Skeletal muscle satellite cell (primary cell): ENCODE data around the gene CFAP74.
"Not testable (repeated sequence)": the region's sequence is repeated elsewhere in the genome, so short reads cannot be mapped to it uniquely, and the experiment has no call there.

Source experiments
- H3K27me3 ChIP-seq: 2 replicates; pipeline ENCODE4 v1.7.0; 2013; ENCODE audit warnings: low read length; ENCODE audit not compliant: control insufficient read depth, insufficient read depth
- H3K36me3 ChIP-seq: 2 replicates; pipeline ENCODE4 v1.7.0; 2013; ENCODE audit warnings: mild to moderate bottlenecking, control low read depth, low read length; ENCODE audit not compliant: insufficient read depth
- H3K4me1 ChIP-seq: 2 replicates; pipeline ENCODE4 v1.7.0; 2013; ENCODE audit warnings: low read length; ENCODE audit not compliant: control insufficient read depth, insufficient read depth
- H3K4me2 ChIP-seq: 2 replicates; pipeline ENCODE4 v1.7.0; 2013; ENCODE audit warnings: mild to moderate bottlenecking, low read length
- H3K4me3 ChIP-seq: 2 replicates; pipeline ENCODE4 v1.7.0; 2013; ENCODE audit warnings: low read length
- H3K9ac ChIP-seq: 2 replicates; pipeline ENCODE4 v1.7.0; 2013; ENCODE audit warnings: mild to moderate bottlenecking, low read depth, low read length, moderate library complexity
- H3K9me3 ChIP-seq: replicated peaks from 2 replicates; pipeline ENCODE4 v1.7.0; 2013; ENCODE audit warnings: mild to moderate bottlenecking, control low read depth, low read length

The CFAP74 gene

DNA sequence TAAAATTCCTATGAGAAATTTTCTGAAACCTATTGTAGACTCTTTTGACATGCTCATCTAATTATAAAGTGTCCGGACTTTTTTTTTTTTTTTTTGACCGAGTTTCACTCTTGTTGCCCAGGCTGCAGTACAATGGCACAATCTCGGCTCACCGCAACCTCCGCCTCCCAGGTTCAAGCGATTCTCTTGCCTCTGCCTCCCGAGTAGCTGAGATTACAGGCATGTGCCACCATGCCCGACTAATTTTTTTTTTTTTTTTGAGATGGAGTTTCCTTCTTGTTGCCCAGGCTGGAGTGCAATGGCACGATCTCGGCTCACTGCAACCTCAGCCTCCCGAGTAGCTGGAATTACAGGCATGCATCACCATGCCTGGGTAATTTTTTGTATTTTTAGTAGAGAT, 119.7 kb downstream of the CFAP74 start:
- not testable (repeated sequence) for H3K4me2 ChIP-seq, H3K9ac ChIP-seq, H3K9me3 ChIP-seq, H3K36me3 ChIP-seq, H3K27me3 ChIP-seq, H3K4me3 ChIP-seq
- peaks cover 42% of the 10 kb centered on the region for H3K4me1 ChIP-seq

DNA sequence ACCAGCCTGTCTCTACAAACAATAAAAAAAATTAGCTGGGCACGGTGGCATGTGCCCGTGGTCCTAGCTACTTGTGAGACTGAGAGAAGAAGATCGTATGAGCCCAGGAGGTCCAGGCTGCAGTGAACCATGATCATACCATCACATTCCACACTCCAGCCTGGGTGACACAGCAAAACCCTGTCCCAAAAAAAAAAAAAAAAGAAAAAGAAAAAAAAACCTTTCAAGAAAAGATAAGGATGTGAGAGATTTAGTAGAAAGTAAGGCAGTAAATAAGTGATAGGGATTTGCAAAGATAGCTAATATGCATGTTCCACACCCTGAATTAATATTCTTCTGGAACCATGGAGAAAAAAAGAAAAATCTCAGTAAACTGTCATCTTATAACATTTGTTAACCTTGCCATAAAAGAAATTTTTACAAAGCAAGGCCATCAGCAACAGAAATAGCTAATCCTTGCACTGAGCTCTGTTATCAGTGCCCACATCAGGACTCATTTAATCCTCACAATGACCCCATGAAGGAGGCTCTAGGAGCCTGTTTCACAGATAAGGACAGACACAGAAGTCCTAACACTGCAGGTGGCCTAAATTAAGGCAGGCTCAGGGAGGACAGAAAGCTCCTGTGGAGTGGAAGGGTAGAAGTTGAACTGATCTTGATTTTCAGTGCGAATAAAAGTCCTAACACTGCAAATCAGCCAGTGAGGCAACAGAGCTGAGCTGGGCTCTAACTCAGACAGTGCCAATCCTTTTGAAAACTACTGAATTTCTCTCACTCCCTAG, 120.3 kb downstream of the CFAP74 start:
- peaks cover 35% of the 10 kb centered on the region for H3K4me1 ChIP-seq
- no peak overlapping the region for H3K4me3 ChIP-seq
- no peaks in the 10 kb centered on the region for H3K27me3 ChIP-seq
- no peak overlapping the region for H3K9ac ChIP-seq
- H3K36me3 ChIP-seq, result peaks cover 9% of the 10 kb centered on the region
- no peak overlapping the region for H3K4me2 ChIP-seq
- no peaks in the 10 kb centered on the region for H3K9me3 ChIP-seq

DNA sequence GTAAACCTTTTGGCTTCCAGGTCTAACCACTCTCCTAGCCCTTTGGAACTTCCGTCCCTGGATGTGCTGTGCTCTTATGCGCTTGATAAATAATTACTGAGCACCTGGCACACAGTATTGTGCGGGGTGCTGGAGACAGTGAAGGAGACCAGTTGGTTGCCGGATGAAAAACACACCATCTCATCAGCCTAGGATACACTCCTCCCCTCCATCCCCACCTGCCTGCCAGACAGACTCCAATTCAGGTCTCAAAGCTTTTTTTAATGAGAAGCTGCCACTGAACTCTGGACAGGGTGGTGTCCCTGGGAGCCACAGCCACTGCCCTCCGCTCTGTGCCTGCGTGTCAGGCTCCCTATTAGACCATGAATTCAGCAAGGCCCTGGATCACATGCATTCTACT, 121.9 kb downstream of the CFAP74 start:
- no peak overlapping the region for H3K4me2 ChIP-seq
- H3K9me3 ChIP-seq, result no peaks in the 10 kb centered on the region
- no peak overlapping the region for H3K9ac ChIP-seq
- peaks cover 13% of the 10 kb centered on the region for H3K36me3 ChIP-seq
- no peak overlapping the region for H3K4me3 ChIP-seq
- H3K4me1 ChIP-seq, result peaks cover 23% of the 10 kb centered on the region
- no peaks in the 10 kb centered on the region for H3K27me3 ChIP-seq

DNA sequence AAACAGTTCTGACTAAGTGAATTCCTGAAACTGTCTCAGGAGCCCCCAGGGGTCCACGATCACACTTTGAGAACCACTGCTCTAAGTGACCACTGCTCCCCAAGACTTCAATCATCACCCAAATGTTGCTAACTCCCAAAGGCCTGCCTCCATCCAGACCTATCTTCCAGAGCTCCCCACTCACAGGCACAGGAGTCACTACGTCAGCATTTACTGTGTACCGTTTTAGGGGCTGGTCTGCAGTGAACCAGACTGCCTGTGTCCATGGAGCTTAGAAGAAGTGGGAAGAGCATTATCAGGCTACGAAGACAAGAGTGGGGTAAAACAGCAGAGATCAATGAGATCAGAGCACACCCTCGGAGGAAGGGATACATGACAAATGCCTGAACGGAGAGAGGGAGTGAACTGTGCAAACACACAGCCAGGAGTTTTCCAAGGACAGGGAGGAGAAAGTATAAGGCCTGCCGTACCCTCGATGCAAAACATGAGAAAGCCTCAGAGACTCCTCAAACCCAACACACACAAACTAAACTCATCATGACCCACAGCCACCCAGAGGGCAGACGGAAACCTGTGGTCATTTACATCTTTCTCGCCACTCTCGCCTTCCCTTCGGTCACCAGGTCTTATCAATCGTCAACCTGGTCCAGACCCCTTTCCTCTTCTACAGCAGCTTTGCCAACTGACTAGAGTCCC, 122.8 kb downstream of the CFAP74 start:
- Histone ChIP-seq H3K4me1 (peaks cover 23% of the 10 kb centered on the region), H3K4me3 (no peak overlapping the region), H3K36me3 (peaks cover 23% of the 10 kb centered on the region), H3K4me2 (no peak overlapping the region), H3K9me3 (no peaks in the 10 kb centered on the region), H3K27me3 (no peaks in the 10 kb centered on the region), H3K9ac (no peak overlapping the region)

DNA sequence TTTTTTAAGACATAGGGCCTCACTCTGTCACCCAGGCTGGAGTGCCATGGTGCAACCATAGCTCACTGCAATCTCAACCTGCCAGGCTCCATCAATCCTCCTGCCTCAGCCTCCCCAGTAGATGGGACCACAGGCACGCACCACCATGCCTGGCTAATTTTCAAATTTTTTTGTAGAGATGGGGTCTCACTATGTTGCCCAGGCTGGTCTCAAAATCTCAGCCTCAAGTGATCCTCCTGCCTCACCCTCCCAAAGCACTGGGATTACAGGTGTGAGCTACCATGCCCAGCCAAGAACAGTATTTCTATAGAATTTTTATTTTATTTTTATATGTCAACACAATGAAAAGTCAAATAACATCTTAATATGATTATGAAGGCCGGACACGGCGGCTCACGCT, 123.6 kb downstream of the CFAP74 start:
- H3K27me3 ChIP-seq, result no peaks in the 10 kb centered on the region
- H3K4me2 ChIP-seq, result no peak overlapping the region
- peaks cover 26% of the 10 kb centered on the region for H3K36me3 ChIP-seq
- H3K9ac ChIP-seq, result no peak overlapping the region
- H3K9me3 ChIP-seq, result no peaks in the 10 kb centered on the region
- peaks cover 23% of the 10 kb centered on the region for H3K4me1 ChIP-seq
- H3K4me3 ChIP-seq, result no peak overlapping the region

DNA sequence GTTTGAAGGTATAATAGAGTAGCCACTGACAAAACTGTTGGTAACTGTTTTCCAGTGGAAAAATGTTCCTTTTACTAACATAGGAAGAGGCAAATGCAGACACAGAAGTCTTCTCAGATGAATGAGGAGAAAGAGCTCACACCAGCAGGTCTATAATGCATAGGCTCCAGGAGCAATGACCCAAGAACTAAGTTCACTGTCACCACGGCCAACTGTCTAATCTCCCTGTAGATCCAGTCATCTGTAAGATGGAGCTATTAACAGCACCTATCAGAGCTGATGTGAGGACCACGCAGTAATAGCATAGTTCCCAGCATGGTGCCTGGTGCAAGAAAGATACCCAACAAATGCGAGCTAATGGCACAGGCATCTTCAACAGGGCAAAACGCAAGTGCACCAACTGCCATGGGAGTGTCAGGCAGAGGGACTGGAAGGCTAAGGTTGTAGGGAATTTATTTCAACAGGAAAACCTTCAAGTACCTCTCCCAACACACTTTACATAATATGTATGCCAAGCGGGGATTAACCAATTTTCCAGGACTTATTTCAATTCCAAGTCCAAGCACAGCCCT, 125.6 kb downstream of the CFAP74 start:
- Histone ChIP-seq H3K4me3 (no peak overlapping the region), H3K4me1 (peaks cover 26% of the 10 kb centered on the region), H3K27me3 (no peaks in the 10 kb centered on the region), H3K4me2 (no peak overlapping the region), H3K9me3 (no peaks in the 10 kb centered on the region), H3K9ac (no peak overlapping the region), H3K36me3 (peaks cover 38% of the 10 kb centered on the region)

DNA sequence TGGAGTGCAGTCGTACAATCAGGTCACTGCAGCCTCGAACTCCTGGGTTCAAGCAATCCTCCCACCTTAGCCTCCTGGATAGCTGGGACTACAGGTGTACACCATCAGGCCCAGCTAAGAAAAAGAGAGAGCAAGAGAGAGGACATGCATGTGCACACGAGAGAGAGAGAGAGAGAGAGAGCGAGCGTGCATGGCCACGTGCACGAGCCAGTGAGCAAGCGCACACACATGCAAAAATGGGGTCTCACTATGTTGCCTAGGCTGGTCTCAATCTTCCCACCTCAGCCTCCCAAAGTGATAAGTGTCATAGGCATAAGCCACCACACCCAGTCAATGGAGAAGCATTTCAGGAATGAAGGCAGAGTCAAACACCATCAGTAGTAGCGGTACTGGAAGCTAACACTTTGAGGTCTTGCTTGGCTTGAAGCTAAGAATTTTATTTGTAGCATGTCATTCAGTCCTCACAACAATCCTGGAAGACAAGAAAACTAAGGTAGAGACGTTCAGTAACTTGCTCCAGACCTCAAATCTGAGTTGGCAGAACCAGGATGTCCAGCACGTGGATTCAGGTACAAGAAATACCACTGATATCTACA, 127.2 kb downstream of the CFAP74 start:
- Histone ChIP-seq H3K9ac (no peak overlapping the region), H3K4me1 (peaks cover 18% of the 10 kb centered on the region), H3K27me3 (no peaks in the 10 kb centered on the region), H3K9me3 (no peaks in the 10 kb centered on the region), H3K36me3 (peaks cover 48% of the 10 kb centered on the region), H3K4me3 (no peak overlapping the region), H3K4me2 (no peak overlapping the region)

DNA sequence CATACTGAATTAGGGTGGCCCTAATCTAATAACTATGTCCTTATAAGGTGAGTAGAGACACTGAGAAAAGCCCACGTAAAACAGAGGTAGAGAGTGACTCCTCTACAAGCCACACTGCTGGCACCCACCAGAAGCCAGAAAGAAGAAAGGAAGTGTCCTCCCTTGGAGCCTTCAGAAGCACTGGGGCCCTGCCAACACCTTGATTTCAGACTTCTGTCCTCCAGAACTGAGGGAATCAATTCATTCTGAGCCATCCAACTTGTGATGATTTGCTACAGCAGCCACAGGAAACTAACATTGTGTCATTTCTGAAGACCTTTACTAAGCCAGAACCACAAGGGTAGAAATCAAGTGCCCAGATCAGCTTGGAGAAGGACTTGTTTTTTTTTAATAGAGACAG, 127.7 kb downstream of the CFAP74 start:
- no peak overlapping the region for H3K4me2 ChIP-seq
- H3K4me1 ChIP-seq, result peaks cover 18% of the 10 kb centered on the region
- no peak overlapping the region for H3K4me3 ChIP-seq
- H3K9me3 ChIP-seq, result no peaks in the 10 kb centered on the region
- no peaks in the 10 kb centered on the region for H3K27me3 ChIP-seq
- H3K9ac ChIP-seq, result no peak overlapping the region
- H3K36me3 ChIP-seq, result peaks cover 48% of the 10 kb centered on the region

DNA sequence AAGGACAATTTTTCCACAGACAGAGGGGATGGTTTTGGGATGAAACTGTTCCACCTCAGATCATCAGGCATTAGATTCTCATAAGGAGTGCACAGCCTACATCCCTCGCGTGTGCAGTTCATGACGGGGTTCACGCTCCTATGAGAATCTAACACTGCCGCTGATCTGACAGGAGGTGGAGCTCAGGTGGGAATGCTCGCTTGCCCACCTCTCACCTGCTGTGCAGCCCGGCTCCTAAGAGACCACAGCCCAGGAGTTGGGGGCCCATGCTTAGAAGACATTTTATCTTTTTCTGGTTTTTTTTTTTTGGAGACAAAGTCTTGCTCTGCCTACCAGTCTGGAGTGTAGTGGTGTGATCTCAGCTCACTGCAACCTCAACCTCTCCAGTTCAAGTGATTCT, 128.7 kb downstream of the CFAP74 start:
- no peaks in the 10 kb centered on the region for H3K9me3 ChIP-seq
- peaks cover 48% of the 10 kb centered on the region for H3K36me3 ChIP-seq
- peaks cover 18% of the 10 kb centered on the region for H3K4me1 ChIP-seq
- no peak overlapping the region for H3K4me3 ChIP-seq
- no peaks in the 10 kb centered on the region for H3K27me3 ChIP-seq
- H3K9ac ChIP-seq, result no peak overlapping the region
- no peak overlapping the region for H3K4me2 ChIP-seq

DNA sequence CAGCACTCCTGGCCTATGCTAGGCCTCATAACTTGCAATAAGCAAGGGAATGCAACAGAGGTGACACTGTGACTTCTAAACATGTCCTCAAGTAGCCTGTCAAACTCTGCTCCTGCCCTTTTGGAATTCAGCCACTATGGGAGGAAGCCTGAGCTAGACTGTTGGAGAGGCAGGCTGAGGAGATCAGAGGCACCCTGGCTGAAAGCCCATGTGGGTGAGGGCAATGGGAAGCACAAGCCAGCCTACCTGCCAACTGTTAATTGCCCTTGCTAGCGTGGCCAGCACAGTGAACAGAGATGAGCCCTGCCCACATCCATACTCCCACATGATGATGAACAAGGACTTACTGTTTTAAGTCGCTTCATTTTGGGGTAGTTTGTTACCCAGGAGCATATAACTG, 130.4 kb downstream of the CFAP74 start:
- H3K4me1 ChIP-seq, result peaks cover 18% of the 10 kb centered on the region

DNA sequence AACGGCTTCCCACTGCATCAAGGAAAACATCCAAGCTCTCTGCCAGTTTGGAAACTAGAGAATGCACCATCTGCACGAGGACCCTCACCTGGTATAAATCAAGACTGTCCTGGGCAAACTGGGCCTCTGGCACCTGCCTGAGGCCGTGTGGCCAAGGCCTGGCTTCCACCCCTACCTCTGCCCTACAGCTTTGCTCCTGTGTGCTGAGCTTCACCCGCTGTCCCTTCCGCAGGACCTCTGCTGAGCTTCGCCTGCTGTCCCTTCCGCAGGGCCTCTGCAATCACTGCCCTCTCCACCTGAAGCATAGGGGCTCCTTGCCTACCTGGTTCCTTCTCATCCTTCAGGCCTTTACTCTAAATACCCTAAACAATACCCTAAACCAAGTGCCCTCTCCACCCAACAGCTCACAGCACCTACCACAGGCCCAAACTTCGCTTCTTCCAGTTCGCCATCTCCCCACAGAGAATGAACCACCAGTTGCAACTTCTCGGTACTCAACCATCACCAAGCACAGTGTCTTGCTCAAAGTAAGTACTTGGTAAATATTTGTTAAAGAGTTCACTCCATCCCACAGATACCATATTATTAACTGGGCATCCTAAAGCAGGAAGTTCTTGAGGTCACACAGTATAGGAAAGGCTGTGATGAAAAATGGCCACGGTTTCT, 131.1 kb downstream of the CFAP74 start:
- Histone ChIP-seq H3K4me1 (peaks cover 18% of the 10 kb centered on the region), H3K4me2 (no peak overlapping the region), H3K4me3 (no peak overlapping the region), H3K9ac (no peak overlapping the region), H3K9me3 (no peaks in the 10 kb centered on the region), H3K36me3 (peaks cover 35% of the 10 kb centered on the region), H3K27me3 (no peaks in the 10 kb centered on the region)

More for the DNA sequence above, 130.4 kb downstream of the CFAP74 start:
- H3K4me2 ChIP-seq, result no peak overlapping the region
- H3K4me3 ChIP-seq, result no peak overlapping the region
- H3K36me3 ChIP-seq, result peaks cover 38% of the 10 kb centered on the region
- H3K9me3 ChIP-seq, result no peaks in the 10 kb centered on the region
- no peak overlapping the region for H3K9ac ChIP-seq
- H3K27me3 ChIP-seq, result no peaks in the 10 kb centered on the region
